Activated naive CD4-positive, alpha-beta T cell (primary cell): ENCODE data around the gene GPR162.
"Not testable (repeated sequence)": the region's sequence is repeated elsewhere in the genome, so short reads cannot be mapped to it uniquely, and the experiment has no call there.

Experiments
- DNase-seq, 4 experiments: peaks; one replicate each; lab custom pipeline; 2025; lab: John Stamatoyannopoulos, UW

Gene GPR162

GRCh38 chr12:6855322-6855721, 33.7 kb downstream of the GPR162 start:
- no peak for DNase-seq

GRCh38 chr12:6858799-6859198, 37.2 kb downstream of the GPR162 start:
- DNase-seq, result no peak

- no peak for DNase-seq
These were observed 38.5 kb downstream of the GPR162 start for GRCh38 chr12:6860116-6860515.

GRCh38 chr12:6860942-6861341, 39.3 kb downstream of the GPR162 start:
- DNase-seq, result no peak

- DNase-seq, result no peak
These were observed 39.8 kb downstream of the GPR162 start for GRCh38 chr12:6861391-6861790.

- no peak for DNase-seq
These were observed 41.4 kb downstream of the GPR162 start for GRCh38 chr12:6863033-6863432.

GRCh38 chr12:6863586-6864321, 42.1 kb downstream of the GPR162 start:
- no peak for DNase-seq

GRCh38 chr12:6865307-6865706, 43.7 kb downstream of the GPR162 start:
- DNase-seq, result not testable (repeated sequence)

GRCh38 chr12:6866163-6866919, 44.7 kb downstream of the GPR162 start:
- no peak for DNase-seq

- no peak for DNase-seq
These were observed 45.3 kb downstream of the GPR162 start for GRCh38 chr12:6866920-6867412.

- DNase-seq, result peak; percentile 45 to 70 (median 54)
These were observed 46.0 kb downstream of the GPR162 start, which contains the start of gene TPI1 for GRCh38 chr12:6867413-6868210. TPI1 (plus strand) TSS chr12:6867531; CDS start chr12:6867567, 36 bp downstream.

GRCh38 chr12:6868211-6869048, 46.8 kb downstream of the GPR162 start:
- no peak for DNase-seq

GRCh38 chr12:6869049-6870021, 47.7 kb downstream of the GPR162 start:
- peak; percentile 59 to 81 (median 70) for DNase-seq

- DNase-seq, result not testable (repeated sequence)
These were observed 48.7 kb downstream of the GPR162 start for GRCh38 chr12:6870304-6870703.

GRCh38 chr12:6871052-6871957, 49.7 kb downstream of the GPR162 start:
- no peak for DNase-seq

GRCh38 chr12:6872073-6873048, 50.7 kb downstream of the GPR162 start:
- peak; percentile 64 to 83 (median 67) for DNase-seq

GRCh38 chr12:6873094-6874014, 51.7 kb downstream of the GPR162 start, which contains the start of gene SPSB2:
SPSB2 (minus strand) TSS chr12:6873303; CDS start chr12:6872901, 402 bp downstream.
- peak; percentile 93 to 99 (median 96) for DNase-seq
